Heart left ventricle (tissue), 13 donors: ENCODE measurements around the gene ULK1.

Experiments used
- CTCF ChIP-seq, 12 donors: fragments of 200-600 bp; sonication (generic) in 4 of 12; IDR thresholded peaks; one replicate each; pipeline versions ENCODE4 v1.5.0 to v1.8.0; 2018 to 2022; ENCODE audit warnings: antibody characterized with exemption in 12 of 12, mild to moderate bottlenecking in 5 of 12
- POLR2A ChIP-seq, 2 donors: fragments of 450-650 bp; IDR thresholded peaks; one replicate each; pipeline ENCODE4 v1.6.1; 2017; ENCODE audit warnings: antibody characterized with exemption in 2 of 2, mild to moderate bottlenecking in 2 of 2, moderate library complexity in 2 of 2
- donor health status: ischemic (EF 13 %, LVEDD 7.1; RV severe dilation, severe dysfunction).
- donor health status: DM: no; HTN: yes; CAD: no.
- donor health status: DM: no; HTN: no; CAD: no.
- donor health status: ischemic (EF 25% LVEDD 6.9; RV normal size, moderate dysfunction).
- donor health status: ischemic (EF 25% LVEDD 5.7; RV mildly dilated, moderate dysfunction).
- donor health status: ischemic (EF 35%, LVEDD 5.7; RV mildly dilated, moderate dysfunction).
- donor health status: nonischemic (EF 11% LVEDD 7.7; RV severe dilation, severe dysfunction).
- donor health status: DM: yes; HTN: yes; CAD: no.
- donor health status: PGD.
- donor health status: ischemic (EF 29% LVEDD 5.4; RV normal size, mild dysfunction).
- donor health status: nonischemic (EF 23%, LVEDD 6.1; RV moderate dilation, normal function).

GRCh38 chr12:131920157-131920508, 25.7 kb downstream of the ULK1 start:
- TF ChIP-seq CTCF (IDR thresholded peaks at IDR 0.05) (no peak), POLR2A (IDR thresholded peaks at IDR 0.05) (no peak)
